Muscle layer of colon (tissue), 2 donors: Measurements from ENCODE around the gene KDM3A.
"Not testable (repeated sequence)": the region's sequence is repeated elsewhere in the genome, so short reads cannot be mapped to it uniquely, and the experiment has no call there.

ENCODE experiments used
- H3K27ac ChIP-seq: one replicate; pipeline ENCODE4 v1.7.0; 2013; ENCODE audit warnings: low read depth, mild to moderate bottlenecking, low read length, moderate library complexity
- H3K27me3 ChIP-seq, 2 donors: one replicate each; pipeline ENCODE4 v1.7.0; 2013; ENCODE audit warnings: low read length in 2 of 2, mild to moderate bottlenecking in 2 of 2; ENCODE audit not compliant: insufficient read depth in 2 of 2, control insufficient read depth in 1 of 2
- H3K36me3 ChIP-seq: one replicate; pipeline ENCODE4 v1.7.0; 2013; ENCODE audit warnings: mild to moderate bottlenecking, low read length; ENCODE audit not compliant: insufficient read depth
- H3K4me1 ChIP-seq: one replicate; pipeline ENCODE4 v1.7.0; 2013; ENCODE audit warnings: mild to moderate bottlenecking, low read length; ENCODE audit not compliant: insufficient read depth
- H3K4me3 ChIP-seq, 2 donors: one replicate each; pipeline ENCODE4 v1.7.0; 2013; ENCODE audit warnings: low read length in 2 of 2, low read depth in 1 of 2, mild to moderate bottlenecking in 1 of 2, moderate library complexity in 1 of 2
- H3K9ac ChIP-seq: one replicate; pipeline ENCODE4 v1.7.0; 2013; ENCODE audit warnings: low read length
- H3K9me3 ChIP-seq: one replicate; pipeline ENCODE4 v1.7.0; 2013; ENCODE audit warnings: mild to moderate bottlenecking, low read length
- donor health status: abdominal sarcoma.
- donor health status: Adenocarcinoma of cecum.

The KDM3A gene

GRCh38 chr2:86484385-86484784, 43.2 kb downstream of the KDM3A start:
- H3K27me3 ChIP-seq, result no peaks in the 10 kb centered on the region
- peaks cover 6% of the 10 kb centered on the region for H3K4me1 ChIP-seq
- no peak overlapping the region for H3K4me3 ChIP-seq
- no peak overlapping the region for H3K27ac ChIP-seq
- peaks cover 99% of the 10 kb centered on the region for H3K36me3 ChIP-seq
- no peaks in the 10 kb centered on the region for H3K9me3 ChIP-seq
- no peak overlapping the region for H3K9ac ChIP-seq

- H3K4me1 ChIP-seq, result peaks cover 6% of the 10 kb centered on the region
- no peaks in the 10 kb centered on the region for H3K27me3 ChIP-seq
- H3K4me3 ChIP-seq, result no peak overlapping the region
- no peak overlapping the region for H3K27ac ChIP-seq
- H3K36me3 ChIP-seq, result peaks cover 99% of the 10 kb centered on the region
- no peaks in the 10 kb centered on the region for H3K9me3 ChIP-seq
- no peak overlapping the region for H3K9ac ChIP-seq
Observed at GRCh38 chr2:86485103-86485502, 43.9 kb downstream of the KDM3A start.

GRCh38 chr2:86485802-86486201, 44.6 kb downstream of the KDM3A start:
- no peaks in the 10 kb centered on the region for H3K9me3 ChIP-seq
- H3K36me3 ChIP-seq, result peaks cover 99% of the 10 kb centered on the region
- H3K4me1 ChIP-seq, result peaks cover 7% of the 10 kb centered on the region
- H3K27ac ChIP-seq, result no peak overlapping the region
- no peaks in the 10 kb centered on the region for H3K27me3 ChIP-seq
- no peak overlapping the region for H3K4me3 ChIP-seq
- no peak overlapping the region for H3K9ac ChIP-seq

GRCh38 chr2:86487062-86487461, 45.9 kb downstream of the KDM3A start:
- Histone ChIP-seq H3K27me3 (no peaks in the 10 kb centered on the region), H3K9me3 (no peaks in the 10 kb centered on the region), H3K9ac (no peak overlapping the region), H3K27ac (no peak overlapping the region), H3K36me3 (peaks cover 99% of the 10 kb centered on the region), H3K4me1 (peaks cover 20% of the 10 kb centered on the region), H3K4me3 (no peak overlapping the region)

- H3K27ac ChIP-seq, result no peak overlapping the region
Observed at GRCh38 chr2:86488561-86489250, 47.5 kb downstream of the KDM3A start.

GRCh38 chr2:86489542-86489941, 48.4 kb downstream of the KDM3A start:
- H3K4me1 ChIP-seq, result peaks cover 18% of the 10 kb centered on the region
- H3K4me3 ChIP-seq, result no peak overlapping the region
- no peaks in the 10 kb centered on the region for H3K27me3 ChIP-seq
- H3K36me3 ChIP-seq, result peaks cover 84% of the 10 kb centered on the region
- H3K27ac ChIP-seq, result no peak overlapping the region
- H3K9me3 ChIP-seq, result no peaks in the 10 kb centered on the region
- H3K9ac ChIP-seq, result no peak overlapping the region

More at GRCh38 chr2:86488561-86489250, 47.5 kb downstream of the KDM3A start:
- Histone ChIP-seq H3K9ac (no peak overlapping the region), H3K4me3 (no peak overlapping the region), H3K4me1 (peaks cover 18% of the 10 kb centered on the region), H3K36me3 (peaks cover 92% of the 10 kb centered on the region), H3K27me3 (no peaks in the 10 kb centered on the region), H3K9me3 (no peaks in the 10 kb centered on the region)

- Histone ChIP-seq H3K4me1 (peaks cover 18% of the 10 kb centered on the region), H3K9ac (no peak overlapping the region), H3K9me3 (no peaks in the 10 kb centered on the region), H3K27me3 (no peaks in the 10 kb centered on the region), H3K27ac (no peak overlapping the region), H3K4me3 (no peak overlapping the region), H3K36me3 (peaks cover 77% of the 10 kb centered on the region)
Observed at GRCh38 chr2:86490245-86490644, 49.1 kb downstream of the KDM3A start.

GRCh38 chr2:86491088-86491487, 49.9 kb downstream of the KDM3A start:
- Histone ChIP-seq H3K9me3 (no peaks in the 10 kb centered on the region), H3K4me1 (peaks cover 18% of the 10 kb centered on the region), H3K9ac (no peak overlapping the region), H3K4me3 (no peak overlapping the region), H3K27me3 (no peaks in the 10 kb centered on the region), H3K36me3 (peaks cover 68% of the 10 kb centered on the region), H3K27ac (no peak overlapping the region)

GRCh38 chr2:86492048-86492453, 50.9 kb downstream of the KDM3A start:
- Histone ChIP-seq H3K27ac (no peak overlapping the region), H3K27me3 (no peaks in the 10 kb centered on the region), H3K4me3 (no peak overlapping the region), H3K36me3 (peaks cover 63% of the 10 kb centered on the region), H3K9ac (no peak overlapping the region), H3K9me3 (no peaks in the 10 kb centered on the region), H3K4me1 (peaks cover 18% of the 10 kb centered on the region)

- Histone ChIP-seq H3K4me1 (peaks cover 11% of the 10 kb centered on the region), H3K36me3 (peaks cover 46% of the 10 kb centered on the region)
- not testable (repeated sequence) for H3K9me3 ChIP-seq, H3K4me3 ChIP-seq, H3K27ac ChIP-seq, H3K9ac ChIP-seq, H3K27me3 ChIP-seq
Observed at GRCh38 chr2:86496391-86496790, 55.2 kb downstream of the KDM3A start.

GRCh38 chr2:86498468-86499260, 57.5 kb downstream of the KDM3A start:
- Histone ChIP-seq H3K4me1 (no peaks in the 10 kb centered on the region), H3K9ac (no peak overlapping the region), H3K9me3 (no peaks in the 10 kb centered on the region), H3K27ac (no peak overlapping the region), H3K27me3 (no peaks in the 10 kb centered on the region), H3K4me3 (no peak overlapping the region), H3K36me3 (peaks cover 36% of the 10 kb centered on the region)
